ENCODE data around the gene STPG3. TPM values are rescaled to one million over a fixed set of nuclear protein-coding genes. Genes with fewer than 3 reads are reported as not detected.

Gene STPG3
- total and polyA plus RNA-seq, 10 donors, result not detected

Other genes with a start within 250 kb of the STPG3 start
- gene ABCA2, start 223.0 kb upstream of the STPG3 start, total RNA-seq, result 10 to 100 TPM; 36.3 to 97.5 (median 59.0) TPM
- gene ABCA2, start 223.0 kb upstream of the STPG3 start, polyA plus RNA-seq, result 10 to 100 TPM; 11.9 to 38.6 (median 19.6) TPM
- gene FUT7, start 219.2 kb upstream of the STPG3 start, total RNA-seq, result 10 to 100 TPM in 2 of 7 donors, 1 to 10 TPM in 5; 5.5 to 14.9 (median 6.7) TPM
- 1 to 10 TPM; 4.0 to 6.9 (median 4.8) TPM for gene FUT7, start 219.2 kb upstream of the STPG3 start, polyA plus RNA-seq
- gene NPDC1, start 205.1 kb upstream of the STPG3 start, total RNA-seq, result 100 to 1,000 TPM in 5 of 7 donors, 10 to 100 TPM in 2; 86.3 to 197 (median 111) TPM
- gene NPDC1, start 205.1 kb upstream of the STPG3 start, polyA plus RNA-seq, result 100 to 1,000 TPM; 104 to 358 (median 256) TPM
- gene ENTPD2, start 197.2 kb upstream of the STPG3 start, total RNA-seq, result under 1 TPM in 2 of 7 donors, not detected in 5; 0.32 to 0.40 TPM
- gene ENTPD2, start 197.2 kb upstream of the STPG3 start, polyA plus RNA-seq, result under 1 TPM in 2 of 3 donors, not detected in 1; 0.11 to 0.58 TPM
- 1 to 10 TPM; 2.1 to 6.5 (median 3.0) TPM for gene SAPCD2, start 180.7 kb upstream of the STPG3 start, total RNA-seq
- gene SAPCD2, start 180.7 kb upstream of the STPG3 start, polyA plus RNA-seq, result 1 to 10 TPM in 2 of 3 donors, under 1 TPM in 1; 0.76 to 2.5 (median 2.4) TPM
- 10 to 100 TPM; 19.5 to 35.9 (median 28.6) TPM for gene UAP1L1, start 173.8 kb upstream of the STPG3 start, total RNA-seq
- 10 to 100 TPM; 12.5 to 29.7 (median 24.6) TPM for gene UAP1L1, start 173.8 kb upstream of the STPG3 start, polyA plus RNA-seq
- 10 to 100 TPM; 43.2 to 67.9 (median 51.7) TPM for gene MAN1B1, start 164.3 kb upstream of the STPG3 start, total RNA-seq
- 100 to 1,000 TPM in 1 of 3 donors, 10 to 100 TPM in 2; 49.6 to 112 (median 90.0) TPM for gene MAN1B1, start 164.3 kb upstream of the STPG3 start, polyA plus RNA-seq
- 100 to 1,000 TPM; 105 to 250 (median 166) TPM for gene DPP7, start 136.6 kb upstream of the STPG3 start, total RNA-seq
- gene DPP7, start 136.6 kb upstream of the STPG3 start, polyA plus RNA-seq, result 100 to 1,000 TPM; 342 to 536 (median 501) TPM
- gene GRIN1, start 112.1 kb upstream of the STPG3 start, total RNA-seq, result under 1 TPM in 1 of 7 donors, not detected in 6; 0.70 TPM
- under 1 TPM; 0.03 to 0.07 (median 0.03) TPM for gene GRIN1, start 112.1 kb upstream of the STPG3 start, polyA plus RNA-seq
- gene LRRC26, start 81.2 kb upstream of the STPG3 start, total RNA-seq, result under 1 TPM in 2 of 7 donors, not detected in 5; 0.28 to 0.60 TPM
- gene LRRC26, start 81.2 kb upstream of the STPG3 start, polyA plus RNA-seq, result under 1 TPM in 1 of 3 donors, not detected in 2; 0.06 TPM
- gene TMEM210, start 79.2 kb upstream of the STPG3 start, total RNA-seq, result not detected
- not detected for gene TMEM210, start 79.2 kb upstream of the STPG3 start, polyA plus RNA-seq
- gene ANAPC2, start 62.7 kb upstream of the STPG3 start, total RNA-seq, result 10 to 100 TPM; 38.4 to 93.0 (median 62.2) TPM
- 10 to 100 TPM; 27.8 to 67.4 (median 48.5) TPM for gene ANAPC2, start 62.7 kb upstream of the STPG3 start, polyA plus RNA-seq
- gene SSNA1, start 62.6 kb upstream of the STPG3 start, total RNA-seq, result 10 to 100 TPM; 38.2 to 54.3 (median 43.0) TPM
- gene SSNA1, start 62.6 kb upstream of the STPG3 start, polyA plus RNA-seq, result 100 to 1,000 TPM in 1 of 3 donors, 10 to 100 TPM in 2; 82.0 to 109 (median 99.6) TPM
- 1 to 10 TPM; 6.3 to 9.6 (median 7.2) TPM for gene TPRN, start 50.5 kb upstream of the STPG3 start, total RNA-seq
- gene TPRN, start 50.5 kb upstream of the STPG3 start, polyA plus RNA-seq, result 10 to 100 TPM in 1 of 3 donors, 1 to 10 TPM in 2; 4.5 to 10.7 (median 4.7) TPM
- gene TMEM203, start 45.6 kb upstream of the STPG3 start, total RNA-seq, result 10 to 100 TPM; 28.4 to 37.9 (median 34.6) TPM
- 10 to 100 TPM; 37.4 to 50.1 (median 44.9) TPM for gene TMEM203, start 45.6 kb upstream of the STPG3 start, polyA plus RNA-seq
- 10 to 100 TPM; 14.2 to 28.7 (median 21.6) TPM for gene NDOR1, start 45.6 kb upstream of the STPG3 start, total RNA-seq
- 10 to 100 TPM in 1 of 3 donors, 1 to 10 TPM in 2; 6.3 to 21.7 (median 9.0) TPM for gene NDOR1, start 45.6 kb upstream of the STPG3 start, polyA plus RNA-seq
- 1 to 10 TPM; 1.2 to 6.2 (median 2.4) TPM for gene RNF208, start 29.0 kb upstream of the STPG3 start, total RNA-seq
- gene RNF208, start 29.0 kb upstream of the STPG3 start, polyA plus RNA-seq, result 1 to 10 TPM; 2.3 to 5.4 (median 2.9) TPM
- gene CYSRT1, start 26.1 kb upstream of the STPG3 start, total RNA-seq, result under 1 TPM in 2 of 7 donors, not detected in 5; 0.36 to 0.94 TPM
- under 1 TPM; 0.55 to 0.70 (median 0.64) TPM for gene CYSRT1, start 26.1 kb upstream of the STPG3 start, polyA plus RNA-seq
- gene RNF224, start 23.8 kb upstream of the STPG3 start, total RNA-seq, result not detected
- not detected for gene RNF224, start 23.8 kb upstream of the STPG3 start, polyA plus RNA-seq
- gene SLC34A3, start 20.4 kb upstream of the STPG3 start, total RNA-seq, result not detected
- not detected for gene SLC34A3, start 20.4 kb upstream of the STPG3 start, polyA plus RNA-seq
- gene TUBB4B, start 10.0 kb upstream of the STPG3 start, total RNA-seq, result 100 to 1,000 TPM in 4 of 7 donors, 10 to 100 TPM in 3; 55.1 to 137 (median 102) TPM
- gene TUBB4B, start 10.0 kb upstream of the STPG3 start, polyA plus RNA-seq, result 100 to 1,000 TPM in 2 of 3 donors, 10 to 100 TPM in 1; 59.6 to 112 (median 107) TPM
- 10 to 100 TPM; 27.7 to 46.8 (median 39.9) TPM for gene NELFB, start 4.0 kb downstream of the STPG3 start, total RNA-seq
- gene NELFB, start 4.0 kb downstream of the STPG3 start, polyA plus RNA-seq, result 10 to 100 TPM; 26.6 to 49.7 (median 28.0) TPM
- 10 to 100 TPM; 23.1 to 39.9 (median 29.4) TPM for gene TOR4A, start 26.4 kb downstream of the STPG3 start, total RNA-seq
- gene TOR4A, start 26.4 kb downstream of the STPG3 start, polyA plus RNA-seq, result 10 to 100 TPM in 1 of 3 donors, 1 to 10 TPM in 2; 3.2 to 10.8 (median 5.1) TPM
- gene NRARP, start 51.0 kb downstream of the STPG3 start, total RNA-seq, result 10 to 100 TPM in 3 of 7 donors, 1 to 10 TPM in 4; 5.6 to 24.4 (median 9.4) TPM
- 1 to 10 TPM in 1 of 3 donors, under 1 TPM in 2; 0.37 to 1.3 (median 0.94) TPM for gene NRARP, start 51.0 kb downstream of the STPG3 start, polyA plus RNA-seq
- 10 to 100 TPM; 14.5 to 52.8 (median 29.8) TPM for gene EXD3, start 171.9 kb downstream of the STPG3 start, total RNA-seq
- gene EXD3, start 171.9 kb downstream of the STPG3 start, polyA plus RNA-seq, result 10 to 100 TPM; 15.6 to 62.3 (median 43.4) TPM
- gene NOXA1, start 172.1 kb downstream of the STPG3 start, total RNA-seq, result 10 to 100 TPM in 2 of 7 donors, 1 to 10 TPM in 5; 1.9 to 15.0 (median 5.3) TPM
- 10 to 100 TPM in 1 of 3 donors, 1 to 10 TPM in 2; 3.2 to 10.7 (median 7.8) TPM for gene NOXA1, start 172.1 kb downstream of the STPG3 start, polyA plus RNA-seq
- gene ENTPD8, start 190.1 kb downstream of the STPG3 start, total RNA-seq, result under 1 TPM in 3 of 7 donors, not detected in 4; 0.26 to 0.37 (median 0.28) TPM
- gene ENTPD8, start 190.1 kb downstream of the STPG3 start, polyA plus RNA-seq, result under 1 TPM; 0.07 to 0.10 (median 0.09) TPM
- gene NSMF, start 208.0 kb downstream of the STPG3 start, total RNA-seq, result 10 to 100 TPM; 21.8 to 39.0 (median 25.5) TPM
- gene NSMF, start 208.0 kb downstream of the STPG3 start, polyA plus RNA-seq, result 10 to 100 TPM; 21.8 to 49.3 (median 26.7) TPM

Measured in spleen (tissue), 10 donors.